Activated T-helper 1 cell treated with Interleukin-2 at 50 U/mL for 16 hours (primary cell): ENCODE data around the gene HEATR9.

Experiments used
- DNase-seq: peaks from one replicate; pipeline ENCODE4 v3.0.0-alpha.2; 2020; ENCODE audit warnings: low read depth

HEATR9 gene

GRCh38 chr17:35809855-35810461, 58.7 kb downstream of the HEATR9 start:
- DNase-seq = no peak

GRCh38 chr17:35808962-35809854, 59.5 kb downstream of the HEATR9 start, which contains the start of gene TAF15:
TSS of gene TAF15 (plus strand) at chr17:35809484. CDS start at chr17:35809570, 86 bp downstream.
- peak; percentile 91 for DNase-seq

- DNase-seq = no peak
Observed at GRCh38 chr17:35808240-35808961, 60.3 kb downstream of the HEATR9 start.

- no peak for DNase-seq
Observed at GRCh38 chr17:35807371-35808144, 61.1 kb downstream of the HEATR9 start.
